GM23338 (cell line): Measurements from ENCODE around the gene PEPD. TPM values are rescaled to one million over a fixed set of nuclear protein-coding genes. Genes with fewer than 3 reads are reported as not detected.
A peak's percentile ranks its signal among the peaks of the same experiment; 100 is the strongest.

ENCODE experiments used
- ATAC-seq: fragments of 200-7000 bp; cut with Tn5 transposase; 3 replicates; pipeline ENCODE4 v1.9.1; 2020
- DNase-seq: peaks from one replicate; pipeline ENCODE4 v3.0.0-alpha.2; 2015; ENCODE audit warnings: low spot score
- H2AFZ ChIP-seq: fragments of 200-600 bp; sonication (generic); 2 replicates; pipeline ENCODE4 v1.8.0; 2016; ENCODE audit warnings: antibody characterized with exemption, mild to moderate bottlenecking, moderate library complexity
- H3F3A ChIP-seq: fragments of 200-600 bp; sonication (generic); replicated peaks from 2 replicates; pipeline ENCODE4 v1.8.0; 2017; ENCODE audit warnings: antibody characterized with exemption, mixed run types, low read depth
- H3K27ac ChIP-seq: fragments of 200-600 bp; sonication (generic); 2 replicates; pipeline ENCODE4 v1.6.1; 2016; ENCODE audit warnings: low read depth
- H3K27me3 ChIP-seq: fragments of 200-600 bp; sonication (generic); 2 replicates; pipeline ENCODE4 v1.8.0; 2016; ENCODE audit warnings: mild to moderate bottlenecking, mixed run types, moderate library complexity; ENCODE audit not compliant: insufficient read depth
- H3K36me3 ChIP-seq: fragments of 200-600 bp; sonication (generic); 2 replicates; pipeline ENCODE4 v1.8.0; 2016; ENCODE audit warnings: mild to moderate bottlenecking; ENCODE audit not compliant: insufficient read depth
- H3K4me1 ChIP-seq: fragments of 200-600 bp; sonication (generic); 2 replicates; pipeline ENCODE4 v1.8.0; 2016; ENCODE audit warnings: mild to moderate bottlenecking, moderate library complexity; ENCODE audit not compliant: insufficient read depth
- H3K4me2 ChIP-seq: fragments of 200-600 bp; sonication (generic); 2 replicates; pipeline ENCODE4 v1.7.1; 2017; ENCODE audit warnings: mixed run types
- H3K4me3 ChIP-seq: fragments of 200-600 bp; sonication (generic); 2 replicates; pipeline ENCODE4 v1.6.1; 2016; ENCODE audit warnings: mixed run types
- H3K79me2 ChIP-seq: fragments of 200-600 bp; sonication (generic); replicated peaks from 2 replicates; pipeline ENCODE4 v1.8.0; 2017; ENCODE audit warnings: mild to moderate bottlenecking; ENCODE audit not compliant: insufficient read depth
- H3K9me2 ChIP-seq: fragments of 200-600 bp; sonication (generic); 2 replicates; pipeline ENCODE4 v1.8.0; 2017; ENCODE audit not compliant: insufficient read depth
- H4K20me1 ChIP-seq: fragments of 200-600 bp; sonication (generic); replicated peaks from 2 replicates; pipeline ENCODE4 v1.8.0; 2017; ENCODE audit warnings: mild to moderate bottlenecking; ENCODE audit not compliant: insufficient read depth
- H3K27ac Mint-ChIP-seq: 2 replicates; pipeline ENCODE4 v1.8.0; 2020; ENCODE audit warnings: inconsistent platforms, mild to moderate bottlenecking, moderate library complexity, mixed read lengths
- H3K27me3 Mint-ChIP-seq: 3 replicates; pipeline ENCODE4 v1.8.0; 2022; ENCODE audit warnings: low read depth, mild to moderate bottlenecking, moderate library complexity, mixed read lengths, inconsistent platforms; ENCODE audit not compliant: insufficient read depth, poor library complexity
- H3K36me3 Mint-ChIP-seq: 3 replicates; pipeline ENCODE4 v1.8.0; 2021; ENCODE audit warnings: low read depth, mild to moderate bottlenecking, inconsistent platforms, moderate library complexity, mixed read lengths
- H3K4me1 Mint-ChIP-seq: 3 replicates; pipeline ENCODE4 v1.8.0; 2020; ENCODE audit warnings: mild to moderate bottlenecking, inconsistent platforms, mixed read lengths
- H3K4me3 Mint-ChIP-seq: 3 replicates; pipeline ENCODE4 v1.8.0; 2021; ENCODE audit warnings: moderate library complexity, mild to moderate bottlenecking, inconsistent platforms, mixed read lengths
- H3K9me3 Mint-ChIP-seq: 3 replicates; pipeline ENCODE4 v1.8.0; 2020; ENCODE audit warnings: moderate library complexity, mild to moderate bottlenecking, inconsistent platforms, mixed read lengths
- EZH2 ChIP-seq: fragments of 200-600 bp; sonication (generic); IDR thresholded peaks from one replicate; pipeline ENCODE4 v1.8.0; 2017; ENCODE audit warnings: antibody characterized with exemption, mild to moderate bottlenecking, low read depth; ENCODE audit not compliant: unreplicated experiment
- JUNB ChIP-seq: IDR thresholded peaks from one replicate; pipeline ENCODE4 v1.6.1; 2016; ENCODE audit warnings: antibody characterized with exemption; ENCODE audit not compliant: unreplicated experiment
- NANOG ChIP-seq: IDR thresholded peaks from 2 replicates; pipeline ENCODE4 v1.6.1; 2016; ENCODE audit warnings: antibody characterized with exemption, borderline replicate concordance
- POLR2AphosphoS5 ChIP-seq: IDR thresholded peaks from 2 replicates; pipeline ENCODE4 v1.6.1; 2016; ENCODE audit warnings: antibody characterized with exemption, low read depth
- STAT1 ChIP-seq: IDR thresholded peaks from one replicate; pipeline ENCODE4 v1.6.1; 2016; ENCODE audit warnings: antibody characterized with exemption; ENCODE audit not compliant: unreplicated experiment
- ZNF114 ChIP-seq: fragments of 250-450 bp; sonication (Bioruptor Pico); IDR thresholded peaks from 2 replicates; pipeline ENCODE4 v1.5.0; 2020; ENCODE audit warnings: mild to moderate bottlenecking, moderate library complexity
- polyA plus RNA-seq: library from polyadenylated mRNA; unstranded; fragments of >200 nt; fragmentation: Nextera tagmentation; extraction: Ambion mirVana; gene quantifications from 2 replicates; pipeline ENCODE4 v1.2.1, GENCODE V29; 2016
- total RNA-seq: library from RNA; depleted of rRNA; stranded (reverse); fragments of >200 nt; shearing (Covaris generic); gene quantifications from 2 replicates; pipeline ENCODE4 v1.2.3, GENCODE V29; 2014
- TF ChIP-seq, protein P1 (sequence below), 2 experiments: fragments of 200-600 bp in 1 of 2; sonication (generic) in 1 of 2; conservative IDR thresholded peaks; 2 replicates each; pipeline versions ENCODE4 v1.5.1 to v1.6.1; 2016 to 2017; ENCODE audit warnings: antibody characterized with exemption in 2 of 2, low read depth in 2 of 2, mild to moderate bottlenecking in 2 of 2, moderate library complexity in 1 of 2
- TF ChIP-seq, protein P2 (sequence below): fragments of 250-450 bp; sonication (Bioruptor Pico); IDR thresholded peaks from 2 replicates; pipeline ENCODE4 v1.5.0; 2020; ENCODE audit warnings: mild to moderate bottlenecking, moderate library complexity
- TF ChIP-seq, protein P3 (sequence below): IDR thresholded peaks from 2 replicates; pipeline ENCODE4 v1.6.1; 2016; ENCODE audit warnings: antibody characterized with exemption

Gene PEPD
- total and polyA plus RNA-seq, 2 experiments from 2014 or later = 81.7 to 89.2 TPM

DNA sequence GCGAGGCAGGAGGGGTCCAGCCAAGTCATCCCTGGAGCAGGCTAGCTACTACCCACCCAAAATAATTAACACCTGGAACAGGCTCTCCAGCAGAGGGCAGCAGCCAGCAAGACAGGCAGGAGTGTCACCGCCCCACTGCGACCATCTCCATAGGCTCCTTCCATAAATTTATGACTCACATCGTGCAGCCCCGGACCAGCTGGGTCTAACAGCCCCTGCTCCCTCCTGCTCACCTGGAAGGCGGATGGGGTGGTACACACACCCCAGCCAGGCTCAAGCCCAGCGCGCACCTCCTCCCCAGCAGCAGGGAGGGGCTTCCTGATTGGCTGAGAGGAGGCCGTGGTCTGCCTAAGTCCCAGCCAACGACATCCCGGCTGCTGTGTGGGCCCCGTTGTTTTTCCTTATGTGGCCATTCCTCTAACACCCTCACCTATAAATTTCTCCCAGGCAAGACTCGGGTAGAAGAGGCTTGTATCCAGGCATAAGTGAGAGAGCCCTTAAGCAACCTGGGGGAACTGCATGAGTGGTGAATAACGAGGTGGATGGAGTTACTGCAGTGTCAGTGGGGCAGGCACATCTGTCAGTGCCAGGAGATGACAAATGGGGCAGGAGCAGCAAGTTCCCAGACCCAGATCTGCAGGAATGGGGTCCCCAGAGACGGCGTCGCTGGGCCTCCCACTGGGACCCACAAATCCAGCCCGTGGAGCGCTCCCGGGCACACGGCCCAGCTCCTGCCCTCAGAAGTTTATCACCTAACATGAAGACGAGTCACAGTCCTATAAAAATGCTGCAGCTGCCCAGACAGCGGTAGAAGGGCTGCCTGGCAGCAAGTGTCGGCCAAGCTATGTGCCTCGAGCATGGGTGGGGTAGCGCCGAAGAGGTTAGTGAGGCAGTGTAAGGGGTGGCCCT, 105.0 kb downstream of the PEPD start:
- Histone ChIP-seq H3K9me2 (no peaks in the 10 kb centered on the region), H3K36me3 (no peaks in the 10 kb centered on the region), H3K27me3 (no peaks in the 10 kb centered on the region), H3F3A (no peaks in the 10 kb centered on the region), H2AFZ (no peak overlapping the region), H3K79me2 (no peaks in the 10 kb centered on the region), H4K20me1 (no peaks in the 10 kb centered on the region; the same call in 1 of the 2 replicates), H3K4me3 (peak overlapping the region; percentile 39; the same call in 1 of the 2 replicates), H3K4me1 (no peaks in the 10 kb centered on the region; the same call in 1 of the 2 replicates), H3K27ac (no peak overlapping the region), H3K4me2 (peak overlapping the region; percentile 64)
- no peak for TF ChIP-seq POLR2AphosphoS5
- TF ChIP-seq, protein P1, sequence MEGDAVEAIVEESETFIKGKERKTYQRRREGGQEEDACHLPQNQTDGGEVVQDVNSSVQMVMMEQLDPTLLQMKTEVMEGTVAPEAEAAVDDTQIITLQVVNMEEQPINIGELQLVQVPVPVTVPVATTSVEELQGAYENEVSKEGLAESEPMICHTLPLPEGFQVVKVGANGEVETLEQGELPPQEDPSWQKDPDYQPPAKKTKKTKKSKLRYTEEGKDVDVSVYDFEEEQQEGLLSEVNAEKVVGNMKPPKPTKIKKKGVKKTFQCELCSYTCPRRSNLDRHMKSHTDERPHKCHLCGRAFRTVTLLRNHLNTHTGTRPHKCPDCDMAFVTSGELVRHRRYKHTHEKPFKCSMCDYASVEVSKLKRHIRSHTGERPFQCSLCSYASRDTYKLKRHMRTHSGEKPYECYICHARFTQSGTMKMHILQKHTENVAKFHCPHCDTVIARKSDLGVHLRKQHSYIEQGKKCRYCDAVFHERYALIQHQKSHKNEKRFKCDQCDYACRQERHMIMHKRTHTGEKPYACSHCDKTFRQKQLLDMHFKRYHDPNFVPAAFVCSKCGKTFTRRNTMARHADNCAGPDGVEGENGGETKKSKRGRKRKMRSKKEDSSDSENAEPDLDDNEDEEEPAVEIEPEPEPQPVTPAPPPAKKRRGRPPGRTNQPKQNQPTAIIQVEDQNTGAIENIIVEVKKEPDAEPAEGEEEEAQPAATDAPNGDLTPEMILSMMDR (conservative IDR thresholded peaks at IDR 0.05; ENCODE audit: low read depth in 2 of 2) = peak; percentile 74 to 87
- H3K36me3 Mint-ChIP-seq = no peaks in the 10 kb centered on the region
- H3K4me3 Mint-ChIP-seq = peak overlapping the region; percentile 58; the same call in 2 of the 3 replicates
- H3K9me3 Mint-ChIP-seq = no peaks in the 10 kb centered on the region
- peaks cover 10% of the 10 kb centered on the region for H3K27me3 Mint-ChIP-seq
- H3K4me1 Mint-ChIP-seq = peaks cover 16% of the 10 kb centered on the region
- DNase-seq (peak; percentile 90), ATAC-seq (peak; percentile 78)
- H3K27ac Mint-ChIP-seq = no peak overlapping the region

DNA sequence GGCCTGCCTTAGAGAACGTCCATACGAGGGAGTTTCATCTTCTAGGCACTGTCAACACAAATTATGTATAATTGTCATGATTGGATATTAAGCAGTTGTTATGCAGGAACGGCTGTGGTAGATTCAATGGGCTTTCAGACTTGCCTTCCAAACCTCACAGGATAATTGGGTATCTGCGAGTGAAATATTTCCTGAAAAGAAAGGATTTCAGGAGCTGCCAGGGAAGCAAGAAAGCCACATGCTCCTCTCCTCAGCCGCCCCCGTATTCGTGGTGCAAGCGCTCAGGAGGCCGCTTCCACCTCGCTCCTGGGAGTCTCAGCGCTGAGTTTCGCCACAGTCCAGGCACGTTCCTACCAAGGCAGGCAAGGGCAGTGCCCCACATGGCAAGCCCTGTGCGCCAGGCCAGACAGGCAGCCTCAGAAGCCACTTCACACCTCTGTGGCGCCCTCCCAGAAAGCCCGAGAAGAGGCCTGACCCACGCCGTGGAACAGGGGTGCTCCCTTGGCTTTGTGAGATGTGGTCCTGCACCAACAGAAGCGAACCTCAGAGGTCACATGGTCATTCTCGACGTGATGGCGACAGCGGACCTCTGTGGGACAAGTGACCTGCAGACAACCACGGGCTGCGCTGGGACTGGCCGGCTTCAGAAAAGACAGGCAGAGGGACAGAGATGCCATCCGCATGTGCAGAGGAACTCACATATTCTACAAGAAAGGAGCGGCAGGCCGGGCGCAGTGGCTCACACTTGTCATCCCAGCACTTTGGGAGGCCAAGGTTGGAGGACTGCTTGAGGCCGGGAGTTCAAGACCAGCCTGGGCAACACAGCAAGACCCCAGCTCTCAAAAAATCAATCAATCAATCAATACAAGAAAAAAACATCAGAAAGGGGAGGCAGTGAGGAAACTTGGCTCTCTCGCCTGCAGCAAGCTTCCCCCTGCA, 106.7 kb downstream of the PEPD start:
- H4K20me1 ChIP-seq = no peaks in the 10 kb centered on the region; the same call in 1 of the 2 replicates
- H3K27me3 ChIP-seq = no peaks in the 10 kb centered on the region
- DNase-seq (no peak), ATAC-seq (no peak)
- Mint-ChIP-seq H3K4me3 (no peak overlapping the region), H3K9me3 (no peaks in the 10 kb centered on the region), H3K36me3 (no peaks in the 10 kb centered on the region), H3K4me1 (peaks cover 14% of the 10 kb centered on the region), H3K27ac (no peak overlapping the region), H3K27me3 (peaks cover 13% of the 10 kb centered on the region)
- H3K36me3 ChIP-seq = no peaks in the 10 kb centered on the region
- no peaks in the 10 kb centered on the region for H3F3A ChIP-seq
- no peak overlapping the region for H3K4me3 ChIP-seq
- no peaks in the 10 kb centered on the region for H3K9me2 ChIP-seq
- no peak overlapping the region for H3K4me2 ChIP-seq
- H3K4me1 ChIP-seq = no peaks in the 10 kb centered on the region; the same call in 1 of the 2 replicates
- H3K79me2 ChIP-seq = no peaks in the 10 kb centered on the region
- H2AFZ ChIP-seq = no peak overlapping the region
- H3K27ac ChIP-seq = no peak overlapping the region
- TF ChIP-seq STAT1 = no peak
- TF ChIP-seq JUNB = no peak
- TF ChIP-seq, protein P2, sequence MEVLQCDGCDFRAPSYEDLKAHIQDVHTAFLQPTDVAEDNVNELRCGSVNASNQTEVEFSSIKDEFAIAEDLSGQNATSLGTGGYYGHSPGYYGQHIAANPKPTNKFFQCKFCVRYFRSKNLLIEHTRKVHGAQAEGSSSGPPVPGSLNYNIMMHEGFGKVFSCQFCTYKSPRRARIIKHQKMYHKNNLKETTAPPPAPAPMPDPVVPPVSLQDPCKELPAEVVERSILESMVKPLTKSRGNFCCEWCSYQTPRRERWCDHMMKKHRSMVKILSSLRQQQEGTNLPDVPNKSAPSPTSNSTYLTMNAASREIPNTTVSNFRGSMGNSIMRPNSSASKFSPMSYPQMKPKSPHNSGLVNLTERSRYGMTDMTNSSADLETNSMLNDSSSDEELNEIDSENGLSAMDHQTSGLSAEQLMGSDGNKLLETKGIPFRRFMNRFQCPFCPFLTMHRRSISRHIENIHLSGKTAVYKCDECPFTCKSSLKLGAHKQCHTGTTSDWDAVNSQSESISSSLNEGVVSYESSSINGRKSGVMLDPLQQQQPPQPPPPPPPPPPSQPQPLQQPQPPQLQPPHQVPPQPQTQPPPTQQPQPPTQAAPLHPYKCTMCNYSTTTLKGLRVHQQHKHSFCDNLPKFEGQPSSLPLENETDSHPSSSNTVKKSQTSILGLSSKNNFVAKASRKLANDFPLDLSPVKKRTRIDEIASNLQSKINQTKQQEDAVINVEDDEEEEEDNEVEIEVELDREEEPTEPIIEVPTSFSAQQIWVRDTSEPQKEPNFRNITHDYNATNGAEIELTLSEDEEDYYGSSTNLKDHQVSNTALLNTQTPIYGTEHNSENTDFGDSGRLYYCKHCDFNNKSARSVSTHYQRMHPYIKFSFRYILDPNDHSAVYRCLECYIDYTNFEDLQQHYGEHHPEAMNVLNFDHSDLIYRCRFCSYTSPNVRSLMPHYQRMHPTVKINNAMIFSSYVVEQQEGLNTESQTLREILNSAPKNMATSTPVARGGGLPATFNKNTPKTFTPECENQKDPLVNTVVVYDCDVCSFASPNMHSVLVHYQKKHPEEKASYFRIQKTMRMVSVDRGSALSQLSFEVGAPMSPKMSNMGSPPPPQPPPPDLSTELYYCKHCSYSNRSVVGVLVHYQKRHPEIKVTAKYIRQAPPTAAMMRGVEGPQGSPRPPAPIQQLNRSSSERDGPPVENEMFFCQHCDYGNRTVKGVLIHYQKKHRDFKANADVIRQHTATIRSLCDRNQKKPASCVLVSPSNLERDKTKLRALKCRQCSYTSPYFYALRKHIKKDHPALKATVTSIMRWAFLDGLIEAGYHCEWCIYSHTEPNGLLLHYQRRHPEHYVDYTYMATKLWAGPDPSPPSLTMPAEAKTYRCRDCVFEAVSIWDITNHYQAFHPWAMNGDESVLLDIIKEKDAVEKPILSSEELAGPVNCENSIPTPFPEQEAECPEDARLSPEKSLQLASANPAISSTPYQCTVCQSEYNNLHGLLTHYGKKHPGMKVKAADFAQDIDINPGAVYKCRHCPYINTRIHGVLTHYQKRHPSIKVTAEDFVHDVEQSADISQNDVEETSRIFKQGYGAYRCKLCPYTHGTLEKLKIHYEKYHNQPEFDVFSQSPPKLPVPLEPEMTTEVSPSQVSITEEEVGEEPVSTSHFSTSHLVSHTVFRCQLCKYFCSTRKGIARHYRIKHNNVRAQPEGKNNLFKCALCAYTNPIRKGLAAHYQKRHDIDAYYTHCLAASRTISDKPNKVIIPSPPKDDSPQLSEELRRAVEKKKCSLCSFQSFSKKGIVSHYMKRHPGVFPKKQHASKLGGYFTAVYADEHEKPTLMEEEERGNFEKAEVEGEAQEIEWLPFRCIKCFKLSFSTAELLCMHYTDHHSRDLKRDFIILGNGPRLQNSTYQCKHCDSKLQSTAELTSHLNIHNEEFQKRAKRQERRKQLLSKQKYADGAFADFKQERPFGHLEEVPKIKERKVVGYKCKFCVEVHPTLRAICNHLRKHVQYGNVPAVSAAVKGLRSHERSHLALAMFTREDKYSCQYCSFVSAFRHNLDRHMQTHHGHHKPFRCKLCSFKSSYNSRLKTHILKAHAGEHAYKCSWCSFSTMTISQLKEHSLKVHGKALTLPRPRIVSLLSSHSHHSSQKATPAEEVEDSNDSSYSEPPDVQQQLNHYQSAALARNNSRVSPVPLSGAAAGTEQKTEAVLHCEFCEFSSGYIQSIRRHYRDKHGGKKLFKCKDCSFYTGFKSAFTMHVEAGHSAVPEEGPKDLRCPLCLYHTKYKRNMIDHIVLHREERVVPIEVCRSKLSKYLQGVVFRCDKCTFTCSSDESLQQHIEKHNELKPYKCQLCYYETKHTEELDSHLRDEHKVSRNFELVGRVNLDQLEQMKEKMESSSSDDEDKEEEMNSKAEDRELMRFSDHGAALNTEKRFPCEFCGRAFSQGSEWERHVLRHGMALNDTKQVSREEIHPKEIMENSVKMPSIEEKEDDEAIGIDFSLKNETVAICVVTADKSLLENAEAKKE (CRISPR knock-in tag) = no peak
- TF ChIP-seq NANOG = no peak
- TF ChIP-seq, protein P3, sequence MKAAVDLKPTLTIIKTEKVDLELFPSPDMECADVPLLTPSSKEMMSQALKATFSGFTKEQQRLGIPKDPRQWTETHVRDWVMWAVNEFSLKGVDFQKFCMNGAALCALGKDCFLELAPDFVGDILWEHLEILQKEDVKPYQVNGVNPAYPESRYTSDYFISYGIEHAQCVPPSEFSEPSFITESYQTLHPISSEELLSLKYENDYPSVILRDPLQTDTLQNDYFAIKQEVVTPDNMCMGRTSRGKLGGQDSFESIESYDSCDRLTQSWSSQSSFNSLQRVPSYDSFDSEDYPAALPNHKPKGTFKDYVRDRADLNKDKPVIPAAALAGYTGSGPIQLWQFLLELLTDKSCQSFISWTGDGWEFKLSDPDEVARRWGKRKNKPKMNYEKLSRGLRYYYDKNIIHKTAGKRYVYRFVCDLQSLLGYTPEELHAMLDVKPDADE = no peak
- no peak for TF ChIP-seq POLR2AphosphoS5
- TF ChIP-seq ZNF114 (CRISPR knock-in tag) = no peak
- TF ChIP-seq EZH2 = no peak
